GM21786 (cell line): ENCODE measurements around the gene MSMO1.
A peak's percentile ranks its signal among the peaks of the same experiment; 100 is the strongest.
"Not testable (repeated sequence)": the region's sequence is repeated elsewhere in the genome, so short reads cannot be mapped to it uniquely, and the experiment has no call there.

Experiments used
- ATAC-seq: cut with Tn5 transposase; IDR thresholded peaks from one replicate; pipeline ENCODE4 v1.9.1; 2021; ENCODE audit not compliant: unreplicated experiment

The MSMO1 gene

DNA sequence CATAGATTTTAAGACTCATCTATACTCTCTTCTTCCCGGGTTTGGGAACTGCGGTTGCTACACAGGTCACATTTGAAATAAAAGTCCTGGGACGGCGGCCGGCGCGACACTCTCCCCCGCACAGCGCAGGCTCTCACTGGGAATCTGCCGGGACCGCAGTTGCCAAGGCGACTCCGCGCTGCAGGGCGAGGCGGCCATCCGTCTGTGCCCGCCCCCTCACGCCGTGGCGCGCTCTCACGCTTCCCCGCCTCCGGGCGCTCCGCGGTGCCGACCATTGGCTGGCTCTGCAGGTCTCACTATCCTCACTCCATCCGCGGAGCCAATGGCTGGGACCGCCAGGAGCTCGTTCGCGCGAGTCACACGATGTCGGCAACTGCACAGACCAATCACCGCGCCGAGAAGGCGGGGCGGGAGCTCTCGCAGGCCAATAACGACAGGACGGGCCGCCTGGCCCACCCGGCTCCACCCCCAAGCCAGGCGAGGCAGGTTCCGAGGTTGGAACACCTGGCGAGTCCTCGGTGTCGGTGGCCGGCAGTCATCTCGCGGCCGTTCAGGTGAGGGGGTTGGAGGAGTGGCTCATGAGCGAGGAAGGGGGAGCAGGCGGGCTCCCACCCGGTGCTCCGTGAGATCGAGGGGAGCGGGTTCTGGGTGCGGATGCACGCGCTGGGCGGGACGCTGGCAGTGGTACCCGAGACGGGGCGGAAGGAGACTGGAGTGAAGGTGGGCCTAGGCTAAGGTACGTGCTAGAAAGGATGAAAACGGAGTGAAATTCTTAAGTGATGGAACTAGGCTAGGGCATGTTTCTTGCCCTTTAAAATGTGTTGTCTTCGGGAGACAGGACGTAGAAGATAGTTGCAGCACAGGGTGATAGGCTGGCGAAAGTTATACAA, at the start of gene MSMO1:
TSS of gene MSMO1 (plus strand) at position 459 of the 890 bp plus-strand sequence. CDS start 5,702 bp downstream, outside the sequence.
- ATAC-seq, result peak; percentile 96

DNA sequence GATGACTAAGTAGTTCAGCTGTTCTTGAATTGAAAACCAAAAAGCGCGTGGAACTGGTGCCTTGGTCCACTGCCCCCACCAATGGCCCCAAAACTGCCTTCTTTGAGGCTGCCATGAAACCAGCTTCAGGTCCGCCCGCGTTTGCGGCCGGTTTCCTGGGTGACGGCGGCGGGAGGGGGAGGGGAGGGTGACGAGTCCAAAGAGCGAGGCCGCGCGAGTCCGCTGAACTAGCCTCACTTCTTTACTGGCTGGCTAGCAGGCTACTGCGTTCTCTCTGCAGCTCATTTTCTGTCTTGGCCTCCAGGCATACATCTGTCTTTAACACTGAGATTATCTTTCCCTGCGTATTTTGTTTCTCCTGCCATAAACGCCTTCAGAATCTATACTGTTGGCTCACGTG, 47.9 kb upstream of the MSMO1 start:
- ATAC-seq, result not testable (repeated sequence)

DNA sequence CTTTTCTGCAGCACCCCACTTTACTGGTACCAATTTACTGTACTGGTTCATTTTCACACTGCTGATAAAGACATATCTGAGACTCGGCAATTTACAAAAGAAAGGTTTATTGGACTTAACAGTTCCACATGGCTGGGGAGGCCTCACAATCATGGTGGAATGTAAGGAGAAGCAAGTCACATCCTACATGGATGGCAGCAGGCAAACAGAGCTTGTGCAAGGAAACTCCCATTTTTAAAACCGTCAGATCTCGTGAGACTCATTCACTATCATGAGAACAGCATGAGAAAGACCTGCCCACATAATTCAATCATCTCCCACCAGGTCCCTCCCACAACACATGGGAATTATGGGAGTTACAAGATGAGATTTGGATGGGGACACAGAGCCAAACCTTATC, 42.8 kb upstream of the MSMO1 start:
- not testable (repeated sequence) for ATAC-seq

DNA sequence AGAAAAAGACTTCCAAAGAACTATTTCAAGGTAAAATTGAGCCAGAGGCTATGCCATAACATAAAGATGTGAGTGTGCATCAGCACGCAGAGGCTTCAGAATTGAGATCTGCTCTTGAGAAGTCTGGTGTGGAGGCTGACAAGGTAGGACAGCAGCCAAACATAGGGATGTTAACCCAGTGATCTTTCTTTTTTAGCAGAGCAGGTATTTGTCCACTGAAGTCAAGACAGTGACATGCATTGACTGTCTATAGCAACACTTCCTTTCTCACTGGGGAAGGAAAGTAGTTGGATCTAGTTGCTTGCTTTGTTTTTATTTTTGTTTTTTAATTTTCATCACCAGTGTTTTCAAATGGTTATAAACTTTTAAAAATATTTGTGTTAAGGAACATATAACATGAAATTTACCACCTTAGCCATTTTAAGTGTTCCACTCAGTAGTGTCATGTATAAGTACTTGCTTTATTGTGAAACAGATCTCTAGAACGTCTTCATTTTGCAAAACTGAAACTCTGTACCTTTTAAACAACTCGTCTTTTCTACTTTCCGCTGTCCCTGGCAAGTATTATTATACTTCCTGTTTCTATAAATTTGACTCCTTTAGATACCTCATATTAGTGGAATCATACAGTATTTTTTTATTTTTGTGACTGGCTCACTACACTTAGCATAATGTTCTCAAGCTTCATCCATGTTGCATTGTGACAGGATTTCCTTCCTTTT, 40.7 kb upstream of the MSMO1 start:
- ATAC-seq, result peak; percentile 82

DNA sequence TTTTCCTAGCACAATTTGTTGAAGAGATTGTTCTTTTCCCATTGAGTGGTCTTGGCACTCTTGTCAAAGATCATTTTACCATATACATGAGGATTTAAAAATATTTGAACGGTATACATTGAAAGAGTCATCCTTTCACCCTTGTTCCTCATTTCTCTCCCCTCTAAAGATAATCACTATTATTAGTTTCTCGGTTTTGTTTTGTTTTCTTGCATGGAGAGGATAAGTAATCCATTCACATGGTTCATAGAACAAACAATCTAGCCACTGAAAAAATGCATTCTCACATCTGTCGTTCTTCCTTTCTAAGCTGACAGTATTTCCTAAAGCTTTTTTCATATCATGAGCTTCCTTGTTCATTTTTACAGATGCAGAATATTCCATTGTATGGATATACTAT, 39.2 kb upstream of the MSMO1 start:
- ATAC-seq, result peak; percentile 58

DNA sequence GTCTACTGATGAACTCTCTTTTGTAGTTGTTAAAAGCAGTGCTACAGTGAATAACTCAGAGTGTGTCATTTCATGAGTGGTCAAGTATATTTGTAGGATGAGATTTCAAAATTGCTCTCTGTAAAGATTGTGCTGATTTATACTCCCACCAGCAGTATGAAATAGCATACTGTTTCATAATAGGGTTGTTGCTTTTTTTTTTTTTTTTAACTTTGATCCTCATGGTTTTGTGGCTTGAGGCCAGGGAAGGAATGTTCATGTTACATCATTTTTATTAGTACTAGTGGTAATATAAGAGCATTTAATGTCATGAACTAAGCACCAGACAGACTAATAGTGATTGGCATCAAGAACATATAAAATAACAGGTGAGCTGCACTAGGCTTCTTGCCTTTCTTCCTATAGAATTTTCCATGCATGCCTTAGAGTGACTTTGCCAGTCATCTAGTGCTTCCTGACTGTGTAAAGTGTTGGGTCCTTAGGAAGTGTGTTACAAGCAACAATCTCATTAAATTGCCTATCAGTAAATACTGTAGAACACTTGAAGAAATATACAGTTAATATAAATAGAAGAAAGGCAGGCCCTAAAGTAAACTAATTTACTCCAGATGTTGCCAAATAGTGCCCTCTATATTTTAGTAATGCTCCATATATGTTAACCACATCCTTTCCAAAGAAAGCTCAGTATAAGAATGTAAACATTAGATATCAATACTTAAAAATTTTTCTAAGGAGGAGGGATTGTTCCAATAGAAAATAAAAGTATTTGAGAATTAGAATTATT, 38.6 kb upstream of the MSMO1 start:
- ATAC-seq, result peak; percentile 17

DNA sequence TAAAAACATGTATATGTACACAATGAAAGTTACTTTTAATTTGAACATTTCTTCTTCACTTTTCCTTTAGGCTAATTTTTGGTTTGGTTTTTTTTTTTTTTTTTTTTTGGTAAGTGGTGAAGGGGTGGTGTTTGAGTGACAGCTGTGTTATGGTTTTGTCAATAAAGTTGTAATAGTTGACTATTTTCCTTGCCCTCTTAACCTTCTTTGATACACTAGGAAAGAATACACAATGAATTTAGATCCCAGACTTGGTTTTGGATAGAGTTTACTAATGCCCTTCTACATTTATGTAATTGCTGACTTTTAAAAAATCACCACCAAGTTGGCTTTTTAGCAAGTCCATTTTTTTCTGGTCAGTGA, 38.1 kb upstream of the MSMO1 start:
- no peak for ATAC-seq

DNA sequence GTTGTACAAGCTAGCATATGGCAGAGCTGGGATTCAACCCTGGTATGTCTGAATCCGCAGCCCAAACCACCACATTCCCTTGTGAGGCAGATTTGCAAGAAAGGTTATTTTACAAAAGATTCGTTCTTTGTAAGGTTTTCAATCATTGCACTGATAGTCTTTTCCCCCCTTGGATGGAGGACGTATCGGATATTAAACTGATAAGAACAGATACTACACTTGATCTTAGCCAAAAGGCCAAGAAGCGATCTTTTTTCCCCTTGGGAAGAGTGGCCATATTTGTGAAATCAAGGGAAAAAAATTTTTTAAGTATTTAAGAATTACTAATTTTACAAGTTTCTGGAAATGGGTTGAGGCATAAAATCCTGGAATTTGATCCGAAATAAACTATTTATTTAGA, 34.4 kb upstream of the MSMO1 start:
- ATAC-seq, result no peak

DNA sequence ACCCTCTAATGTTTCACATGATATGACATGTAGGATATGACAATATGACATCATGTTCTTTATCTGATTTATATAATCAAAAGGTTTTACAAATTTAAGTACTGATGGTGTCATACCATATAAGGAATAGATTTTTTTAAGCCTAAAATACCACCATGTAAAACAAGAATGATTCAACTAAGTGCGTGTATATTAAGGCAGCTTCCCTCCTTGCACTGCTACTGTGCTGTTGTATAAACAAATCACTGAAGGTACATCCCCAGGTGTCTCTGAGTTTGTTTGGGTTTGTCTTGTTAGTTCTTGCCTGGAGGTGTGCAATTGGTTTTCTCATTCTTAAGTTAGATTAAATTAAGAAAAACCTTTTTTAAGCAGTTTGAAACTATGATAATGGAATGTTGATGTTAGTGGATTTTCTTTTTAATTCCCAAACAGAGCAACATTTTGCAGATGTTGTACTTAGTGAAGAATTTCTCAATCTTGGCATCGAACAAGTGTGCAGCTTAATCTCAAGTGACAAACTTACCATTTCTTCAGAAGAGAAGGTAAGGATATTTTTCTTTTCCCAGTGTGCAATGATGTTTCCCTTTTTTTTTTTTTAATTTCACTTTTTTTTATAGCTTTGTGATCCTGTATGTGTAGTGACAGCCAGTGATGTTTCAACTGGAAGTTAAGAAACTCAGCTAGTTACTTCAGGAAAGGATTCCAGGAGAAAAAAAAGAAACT, 33.4 kb upstream of the MSMO1 start:
- ATAC-seq, result no peak

DNA sequence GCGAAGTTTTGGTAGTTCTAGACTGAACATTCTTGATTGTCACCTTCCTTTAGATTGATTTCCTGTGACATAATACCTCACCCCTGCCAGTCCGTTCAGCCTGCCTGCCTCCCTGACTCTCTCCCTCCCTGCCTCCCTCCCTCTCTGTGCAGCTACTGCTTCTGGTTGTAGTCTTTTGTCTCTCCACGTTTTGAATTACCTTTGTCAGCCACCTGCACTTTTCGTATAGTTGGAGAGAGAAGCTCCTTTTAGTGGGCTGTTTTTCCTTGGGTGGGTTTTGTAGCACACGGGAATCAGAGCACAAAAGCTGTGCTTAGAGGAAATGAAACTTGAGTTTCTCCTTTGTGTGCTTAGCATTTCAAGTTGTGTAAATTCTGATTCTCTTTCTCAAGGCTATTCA, 32.6 kb upstream of the MSMO1 start:
- ATAC-seq, result peak; percentile 94

DNA sequence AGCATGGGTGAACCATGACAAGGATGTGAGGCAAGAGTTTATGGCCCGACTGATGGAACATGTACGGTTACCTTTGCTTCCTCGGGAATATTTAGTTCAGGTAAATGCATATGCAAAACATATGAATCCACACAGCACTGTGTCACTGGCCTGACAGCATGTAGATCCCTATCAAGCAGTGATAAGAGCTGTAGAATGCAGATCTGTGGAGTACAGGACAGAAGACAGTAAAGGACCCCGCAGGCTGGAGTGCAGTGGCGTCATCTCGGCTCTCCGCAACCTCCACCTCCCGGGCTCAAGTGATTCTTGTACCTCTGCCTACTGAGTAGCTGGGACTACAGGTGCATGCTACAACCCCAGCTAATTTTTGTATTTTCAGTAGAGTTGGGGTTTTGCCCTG, 29.8 kb upstream of the MSMO1 start:
- ATAC-seq, result no peak

DNA sequence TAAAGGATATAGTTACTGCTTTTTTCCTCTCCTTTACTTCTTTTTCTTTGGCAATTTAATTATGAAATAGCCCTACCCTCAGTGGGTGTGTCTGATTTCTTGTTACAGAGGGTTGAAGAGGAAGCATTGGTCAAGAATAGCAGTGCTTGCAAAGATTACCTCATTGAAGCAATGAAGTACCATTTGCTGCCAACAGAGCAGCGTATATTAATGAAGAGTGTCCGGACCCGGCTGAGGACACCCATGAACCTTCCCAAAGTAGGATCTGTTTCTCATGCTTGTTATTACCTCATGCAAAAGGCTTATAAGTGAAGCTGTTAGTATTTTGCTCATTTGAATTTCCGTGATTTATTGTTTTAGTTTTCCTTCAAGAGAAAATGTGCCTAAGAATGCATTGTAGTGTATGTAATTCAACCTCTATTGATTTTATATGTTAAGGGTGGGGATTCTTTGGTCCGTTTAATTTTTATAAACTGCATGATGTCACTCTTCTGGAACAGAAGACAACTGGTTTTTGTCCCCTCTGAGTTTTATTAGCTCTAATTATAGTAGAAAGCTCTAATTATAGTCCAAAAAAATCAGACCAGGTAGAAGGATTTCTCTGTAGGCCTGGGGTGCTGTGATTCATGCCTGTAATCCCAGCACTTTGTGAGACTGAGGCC, 27.9 kb upstream of the MSMO1 start:
- ATAC-seq, result no peak

DNA sequence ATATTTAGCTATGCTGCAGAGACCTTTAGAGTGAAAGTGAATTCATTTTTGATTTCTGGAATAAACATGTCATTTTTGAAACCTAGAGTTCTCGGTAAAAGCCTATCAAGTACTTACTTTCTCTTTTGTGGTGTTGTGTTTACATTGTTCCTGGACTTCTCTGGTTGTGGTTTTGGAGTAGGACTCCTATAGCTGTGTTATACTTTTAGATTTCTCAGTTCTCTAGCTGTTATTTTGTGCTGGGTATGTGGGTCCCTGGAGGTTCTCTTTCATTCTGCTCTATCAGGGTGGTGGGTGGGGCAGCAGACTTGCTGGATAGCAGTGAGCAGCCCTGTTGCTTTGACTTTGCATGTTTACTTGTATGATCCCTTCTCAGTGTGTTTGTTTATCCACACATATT, 25.6 kb upstream of the MSMO1 start:
- ATAC-seq, result peak; percentile 90

DNA sequence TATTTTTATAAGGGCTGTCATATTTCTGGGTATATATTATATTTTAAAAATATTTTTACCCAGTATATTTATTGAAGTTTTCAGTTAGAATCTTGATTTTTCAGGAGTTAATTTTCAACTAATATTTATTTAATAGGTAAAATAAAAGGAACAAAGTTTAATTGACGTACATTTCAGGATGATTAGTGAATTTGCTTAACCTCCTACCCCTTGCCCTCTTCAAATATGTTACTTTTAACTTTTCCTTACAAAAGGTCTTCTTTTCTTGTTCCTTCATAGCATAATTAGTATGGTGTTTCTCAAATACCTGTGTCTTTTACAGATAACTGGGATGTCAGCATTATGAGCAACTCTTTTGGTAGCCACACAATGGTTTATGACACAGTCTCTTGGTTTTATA, 24.8 kb upstream of the MSMO1 start:
- ATAC-seq, result no peak

DNA sequence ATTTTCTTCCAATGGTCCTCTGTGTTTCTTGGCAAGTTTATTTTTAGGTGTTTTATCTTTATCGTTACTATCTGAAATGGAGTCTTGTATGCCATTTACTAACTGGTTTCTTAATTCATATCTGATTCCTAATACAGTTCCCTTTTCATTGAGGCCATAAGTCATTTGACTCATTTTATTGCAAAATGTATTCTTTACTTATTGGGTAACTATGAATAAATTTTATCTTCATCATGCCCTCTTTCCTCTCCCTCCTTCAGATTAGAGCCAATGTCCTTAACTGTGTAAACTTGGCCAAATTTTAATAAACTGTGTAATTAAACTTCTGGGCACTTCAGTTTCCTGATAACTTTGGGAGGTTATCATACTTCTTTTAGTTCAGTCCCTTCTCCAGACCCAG, 19.3 kb upstream of the MSMO1 start:
- ATAC-seq, result no peak

DNA sequence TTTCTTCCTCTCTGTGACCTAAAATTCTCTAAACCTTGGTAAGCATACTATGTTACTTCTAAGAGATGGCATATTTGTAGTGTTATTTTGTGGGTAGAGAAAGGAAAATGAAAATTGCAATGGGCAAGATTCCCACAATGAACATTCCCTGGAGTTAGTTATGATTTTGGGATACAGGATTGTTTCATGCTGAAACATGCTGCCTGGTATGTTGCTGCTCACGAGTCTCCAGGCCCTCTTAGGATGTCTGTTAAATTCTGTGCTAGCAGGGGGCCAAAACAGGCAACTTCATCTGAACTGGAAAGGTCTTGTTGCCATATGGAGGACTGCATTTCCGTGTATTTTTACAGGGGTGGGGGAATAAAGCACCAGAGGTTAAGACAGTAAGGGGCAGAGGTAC, 18.9 kb upstream of the MSMO1 start:
- no peak for ATAC-seq

DNA sequence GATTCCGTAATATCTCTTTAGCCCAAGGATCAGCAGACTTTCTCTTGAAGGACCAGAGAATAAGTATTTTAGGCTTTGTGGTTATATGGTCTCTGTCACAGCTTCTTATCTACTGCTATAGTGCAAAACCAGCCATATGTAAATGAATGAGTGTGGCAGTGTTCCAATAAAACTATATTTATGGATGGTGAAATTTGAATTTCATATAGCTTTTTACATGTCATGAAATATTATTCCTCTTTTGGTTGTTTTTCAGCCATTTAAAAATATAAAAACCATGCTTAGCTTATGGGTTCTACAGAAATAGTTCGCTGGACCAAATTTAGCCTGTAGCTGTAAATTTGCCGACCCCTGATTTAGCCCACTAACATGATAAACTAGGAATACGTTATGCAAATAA, 18.0 kb upstream of the MSMO1 start:
- ATAC-seq, result no peak

DNA sequence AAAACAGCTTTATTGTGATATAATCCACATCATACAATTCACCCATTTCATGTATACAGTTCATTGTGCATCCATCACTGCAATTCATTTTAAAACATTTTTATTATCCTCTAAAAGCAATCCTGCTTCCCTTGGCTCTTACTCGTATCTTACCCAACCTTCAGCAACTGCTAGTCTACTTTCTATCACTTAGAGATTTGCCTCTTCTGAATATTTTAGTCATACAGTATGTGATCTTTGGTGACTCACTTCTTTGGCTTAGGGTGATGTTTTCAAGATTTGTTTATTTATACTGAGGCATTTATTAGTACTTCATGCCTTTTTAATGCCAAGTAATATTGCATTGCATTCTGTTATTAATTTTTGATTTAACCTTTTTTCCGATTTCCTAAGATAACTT, 15.0 kb upstream of the MSMO1 start:
- no peak for ATAC-seq

DNA sequence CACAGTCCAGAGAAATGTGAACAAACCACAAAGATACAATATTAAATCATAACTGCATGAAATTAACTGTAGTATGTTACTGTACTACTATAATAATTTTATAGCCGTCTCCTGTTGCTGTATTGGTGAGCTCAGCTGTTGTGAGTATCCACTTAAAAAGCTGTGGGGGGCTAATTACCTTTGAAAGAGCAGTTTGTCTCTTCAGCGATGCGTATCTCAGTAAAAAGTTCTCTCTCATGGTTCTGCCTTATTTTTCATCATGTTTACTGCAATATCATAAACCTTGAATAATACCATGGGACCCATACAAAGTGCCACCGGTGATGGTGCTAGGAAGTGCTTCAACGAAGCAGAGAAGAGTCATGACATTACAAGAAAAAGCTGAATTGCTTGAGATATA, 8.4 kb upstream of the MSMO1 start:
- ATAC-seq, result no peak

DNA sequence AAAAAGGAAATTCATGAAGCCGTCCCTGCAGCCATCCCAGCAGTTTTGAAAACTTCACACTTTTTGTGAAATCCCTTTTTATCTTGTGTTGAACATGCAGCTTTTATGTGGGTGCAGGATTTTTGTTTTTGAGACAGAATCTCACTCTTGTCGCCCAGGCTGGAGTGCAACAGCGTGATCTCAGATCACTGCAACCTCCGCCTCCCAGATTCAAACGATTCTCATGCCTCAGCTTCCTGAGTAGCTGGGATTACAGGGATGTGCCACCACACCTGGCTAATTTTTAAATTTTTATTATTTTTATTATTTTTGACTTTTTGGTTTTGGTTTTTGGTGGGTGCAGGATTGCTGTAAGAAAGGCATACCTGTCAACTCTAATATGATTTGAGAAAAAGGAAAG, 8.0 kb upstream of the MSMO1 start:
- ATAC-seq, result no peak
